GM19463 (cell line): ENCODE measurements around the gene POT1.
"Not testable (repeated sequence)": the region's sequence is repeated elsewhere in the genome, so short reads cannot be mapped to it uniquely, and the experiment has no call there.

ENCODE experiments used
- ATAC-seq: cut with Tn5 transposase; IDR thresholded peaks from one replicate; pipeline ENCODE4 v1.9.1; 2021; ENCODE audit warnings: mild to moderate bottlenecking, moderate library complexity; ENCODE audit not compliant: unreplicated experiment

The POT1 gene, protein sequence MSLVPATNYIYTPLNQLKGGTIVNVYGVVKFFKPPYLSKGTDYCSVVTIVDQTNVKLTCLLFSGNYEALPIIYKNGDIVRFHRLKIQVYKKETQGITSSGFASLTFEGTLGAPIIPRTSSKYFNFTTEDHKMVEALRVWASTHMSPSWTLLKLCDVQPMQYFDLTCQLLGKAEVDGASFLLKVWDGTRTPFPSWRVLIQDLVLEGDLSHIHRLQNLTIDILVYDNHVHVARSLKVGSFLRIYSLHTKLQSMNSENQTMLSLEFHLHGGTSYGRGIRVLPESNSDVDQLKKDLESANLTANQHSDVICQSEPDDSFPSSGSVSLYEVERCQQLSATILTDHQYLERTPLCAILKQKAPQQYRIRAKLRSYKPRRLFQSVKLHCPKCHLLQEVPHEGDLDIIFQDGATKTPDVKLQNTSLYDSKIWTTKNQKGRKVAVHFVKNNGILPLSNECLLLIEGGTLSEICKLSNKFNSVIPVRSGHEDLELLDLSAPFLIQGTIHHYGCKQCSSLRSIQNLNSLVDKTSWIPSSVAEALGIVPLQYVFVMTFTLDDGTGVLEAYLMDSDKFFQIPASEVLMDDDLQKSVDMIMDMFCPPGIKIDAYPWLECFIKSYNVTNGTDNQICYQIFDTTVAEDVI

DNA sequence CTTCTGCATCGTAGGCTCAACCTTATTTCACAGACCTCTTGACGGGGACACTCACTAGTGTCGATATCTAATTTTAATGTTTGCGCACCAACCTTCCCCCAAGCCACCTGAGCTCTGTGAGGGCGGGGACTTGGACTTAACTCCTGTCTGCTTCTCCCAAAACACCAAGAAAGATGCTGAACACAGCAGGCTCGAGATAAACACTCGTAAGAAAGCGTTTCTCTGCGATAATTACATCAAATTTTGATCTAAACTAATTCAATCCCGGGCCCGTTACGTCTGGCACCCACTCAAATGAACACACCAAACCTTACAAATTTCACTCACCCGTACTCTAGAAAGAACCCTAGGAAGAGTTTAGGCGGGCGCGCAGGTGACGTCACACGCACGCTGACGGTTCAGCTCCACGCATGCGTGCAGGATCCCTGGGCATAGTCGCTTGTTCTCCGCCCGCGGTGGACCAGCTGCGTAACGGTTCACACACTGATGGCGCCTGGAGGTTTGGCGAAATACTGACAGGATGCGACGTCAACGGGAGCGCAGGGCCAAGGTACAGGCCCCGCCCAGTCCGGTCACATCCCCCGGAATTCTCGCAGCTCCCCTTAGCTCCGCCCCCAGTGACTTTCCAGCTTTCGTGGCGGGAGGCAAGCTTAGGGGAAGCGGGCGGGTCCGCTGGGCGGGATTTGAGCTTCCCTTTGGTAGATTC, at the start of gene POT1:
POT1 (minus strand) TSS at position 359 of the 706 bp plus-strand sequence. CDS start 32,652 bp downstream, outside the sequence.
- ATAC-seq: peak; percentile 99

DNA sequence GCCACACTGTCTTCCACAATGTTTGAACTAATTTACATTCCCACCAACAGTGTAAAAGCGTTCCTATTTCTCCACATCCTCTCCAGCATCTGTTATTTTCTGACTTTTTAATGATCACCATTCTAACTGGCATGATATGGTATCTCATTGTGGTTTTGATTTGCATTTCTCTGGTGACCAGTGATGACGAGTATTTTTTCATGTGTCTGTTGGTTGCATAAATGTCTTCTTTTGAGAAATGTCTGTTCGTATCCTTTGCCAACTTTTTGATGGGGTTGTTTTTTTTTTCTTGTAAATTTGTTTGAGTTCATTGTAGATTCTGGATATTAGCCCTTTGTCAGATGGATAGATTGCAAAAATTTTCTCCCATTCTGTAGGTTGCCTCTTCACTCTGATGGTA, 45.5 kb upstream of the POT1 start:
- ATAC-seq: not testable (repeated sequence)

DNA sequence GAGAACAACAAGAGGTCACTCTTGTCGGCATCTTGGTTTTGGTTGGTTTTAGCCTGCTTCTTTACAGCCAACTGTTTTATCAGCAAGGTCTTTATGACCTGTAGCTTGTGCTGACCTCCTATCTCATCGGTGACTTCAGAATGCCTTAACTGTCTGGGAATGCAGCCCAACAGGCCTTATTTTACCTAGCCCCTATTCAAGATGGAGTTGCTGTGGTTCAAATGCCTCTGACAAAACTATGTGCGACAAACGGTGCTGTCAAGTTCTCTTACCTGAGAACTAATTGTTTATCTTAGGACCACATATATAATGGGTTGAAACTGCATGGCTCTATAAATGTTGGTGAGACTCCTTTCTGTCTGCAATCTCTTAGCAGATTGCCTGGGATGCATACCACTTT, 35.9 kb upstream of the POT1 start:
- ATAC-seq: no peak

DNA sequence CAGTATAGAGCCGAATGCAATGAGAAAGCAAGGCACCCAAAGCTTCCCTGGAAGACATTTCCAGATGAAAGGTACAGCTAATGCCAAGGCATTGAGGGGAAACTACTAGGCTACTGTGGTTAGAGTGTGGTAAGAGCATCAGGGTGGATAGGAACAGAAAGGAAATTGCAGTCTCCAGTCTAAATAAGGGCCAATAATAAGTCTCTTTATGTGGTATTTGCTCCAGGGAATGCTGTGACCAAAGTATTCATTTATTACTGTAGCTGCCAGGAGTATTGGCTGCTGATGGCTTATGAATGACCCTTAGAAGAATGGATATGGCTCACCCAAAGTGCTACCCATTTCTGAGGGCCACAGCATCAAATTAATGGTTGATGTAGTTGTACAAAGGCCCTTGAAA, 30.1 kb upstream of the POT1 start:
- no peak for ATAC-seq

DNA sequence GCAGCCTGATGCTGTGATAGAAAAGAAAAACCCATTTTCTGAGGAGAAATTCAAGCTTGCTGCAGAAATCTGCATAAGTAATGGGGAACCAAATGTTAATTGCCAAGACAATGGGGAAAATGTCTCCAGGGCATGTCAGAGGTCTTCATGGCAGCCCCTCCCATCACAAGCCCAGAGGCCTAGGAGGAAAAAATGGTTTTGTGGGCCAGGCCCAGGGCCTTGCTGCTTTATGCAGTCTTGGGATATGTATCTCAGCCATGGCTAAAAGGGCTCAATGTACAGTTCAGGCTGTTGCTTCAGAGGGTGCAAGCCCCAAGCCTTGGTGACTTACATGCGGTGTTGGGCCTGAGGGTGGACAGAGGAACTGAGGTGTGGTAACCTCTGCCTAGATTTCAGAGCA, 28.3 kb upstream of the POT1 start:
- ATAC-seq: not testable (repeated sequence)

DNA sequence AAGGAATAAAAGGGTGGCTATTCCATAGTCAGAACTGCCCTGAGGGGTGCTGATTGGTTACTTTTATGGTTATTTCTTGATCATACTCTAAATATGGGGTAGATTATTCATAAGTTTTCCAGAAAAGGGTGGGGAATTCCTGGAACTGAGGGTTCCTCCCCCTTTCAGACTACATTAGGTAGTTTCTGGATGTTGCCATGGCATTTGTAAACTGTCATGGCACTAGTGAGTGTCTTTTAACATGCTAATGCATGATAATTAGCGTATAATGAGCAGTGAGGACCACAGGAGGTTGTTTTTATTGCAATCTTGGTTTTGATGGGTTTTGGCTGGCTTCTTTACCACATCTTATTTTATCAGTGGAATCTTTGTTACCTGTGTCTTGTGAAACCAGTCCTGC, 26.5 kb upstream of the POT1 start:
- ATAC-seq: no peak

DNA sequence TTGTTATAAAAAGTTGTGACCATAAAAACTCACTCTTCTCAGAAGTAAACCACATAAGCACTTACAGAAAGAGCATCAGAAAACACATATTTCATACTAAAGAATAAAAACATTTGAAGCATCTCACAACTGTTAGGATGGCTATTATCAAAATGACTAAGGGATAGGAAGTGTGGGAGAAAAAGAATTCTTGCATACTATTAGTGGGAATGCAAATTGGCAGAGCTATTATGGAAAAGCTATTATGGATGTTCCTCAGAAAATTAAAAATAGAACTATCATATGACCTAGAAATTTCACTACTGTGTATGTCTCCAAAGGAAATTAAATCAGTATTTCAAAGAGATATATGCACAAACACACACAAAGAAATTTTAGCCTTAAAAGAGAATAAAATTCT, 25.2 kb upstream of the POT1 start:
- no peak for ATAC-seq

DNA sequence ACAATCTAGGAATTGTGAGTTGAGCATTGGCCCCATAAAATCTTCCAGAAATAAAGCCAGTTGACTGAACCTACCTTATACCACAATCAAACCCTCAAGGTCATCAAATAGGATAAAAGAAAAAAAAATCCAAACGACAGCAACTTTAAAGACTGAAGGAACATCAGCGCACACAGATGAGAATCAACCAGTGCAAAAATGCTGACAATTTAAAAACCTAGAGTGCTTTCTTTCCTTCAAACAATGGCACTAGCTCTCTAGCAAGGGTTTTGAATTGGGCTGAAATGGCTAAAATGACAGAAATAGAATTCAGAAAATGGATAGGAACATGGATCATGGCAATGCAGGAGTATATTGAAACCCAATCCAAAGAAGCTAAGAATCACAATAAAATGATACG, 16.1 kb upstream of the POT1 start:
- no peak for ATAC-seq

DNA sequence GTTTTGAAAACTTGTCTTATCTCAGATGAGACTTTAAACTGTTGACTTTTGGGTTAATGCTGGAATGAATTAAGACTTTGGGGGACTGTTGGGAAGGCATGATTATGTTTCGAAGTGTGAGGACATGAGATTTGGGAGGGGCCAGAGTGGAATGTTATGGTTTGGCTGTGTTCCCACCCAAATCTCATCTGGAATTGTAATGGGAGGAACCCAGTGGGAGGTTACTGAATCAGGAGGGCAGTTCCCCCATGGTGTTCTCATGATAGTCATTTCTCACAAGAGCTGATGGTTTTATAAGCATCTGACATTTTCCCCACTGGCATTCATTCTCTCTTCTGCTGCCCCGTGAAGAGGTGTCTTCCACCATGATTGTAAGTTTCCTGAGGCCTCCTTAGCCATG, 13.8 kb upstream of the POT1 start:
- no peak for ATAC-seq

DNA sequence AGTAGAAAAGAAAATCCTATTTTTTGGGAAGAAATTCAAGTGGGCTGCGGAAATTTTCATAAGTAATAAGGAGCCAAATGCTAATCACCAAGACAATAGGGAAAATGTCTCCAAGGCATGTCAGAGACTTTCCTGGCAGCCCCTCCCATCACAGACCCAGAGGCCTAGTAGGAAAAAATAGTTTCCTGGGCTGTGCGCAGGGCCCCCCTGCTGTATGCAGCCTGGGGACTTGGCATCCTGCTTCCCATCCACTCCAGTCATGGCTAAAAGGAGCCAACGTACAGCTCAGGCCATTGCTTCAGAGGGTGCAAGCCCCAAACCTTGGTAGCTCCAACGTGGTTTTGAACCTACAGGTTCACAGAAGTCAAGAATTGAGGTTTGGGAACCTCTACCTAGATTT, 12.8 kb upstream of the POT1 start:
- ATAC-seq: no peak

DNA sequence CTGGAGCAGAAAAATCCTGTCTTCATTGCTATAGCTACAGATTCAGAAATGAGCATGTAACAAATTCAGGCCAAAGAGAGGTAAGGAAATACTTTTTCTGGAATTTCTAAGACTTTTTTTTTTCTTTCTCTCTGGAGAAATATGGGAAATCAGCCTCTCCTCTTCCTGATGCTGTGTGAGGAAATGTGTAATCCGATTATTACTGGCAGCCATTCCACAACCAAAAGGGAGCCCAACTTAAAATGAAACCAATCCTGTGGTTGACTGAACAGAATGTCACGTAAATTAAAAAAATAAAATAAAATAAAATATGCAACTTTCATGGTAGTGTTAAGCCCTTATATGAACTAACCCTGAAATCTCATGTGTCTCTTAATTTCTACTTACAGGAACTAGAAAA, 10.7 kb upstream of the POT1 start:
- ATAC-seq: no peak

DNA sequence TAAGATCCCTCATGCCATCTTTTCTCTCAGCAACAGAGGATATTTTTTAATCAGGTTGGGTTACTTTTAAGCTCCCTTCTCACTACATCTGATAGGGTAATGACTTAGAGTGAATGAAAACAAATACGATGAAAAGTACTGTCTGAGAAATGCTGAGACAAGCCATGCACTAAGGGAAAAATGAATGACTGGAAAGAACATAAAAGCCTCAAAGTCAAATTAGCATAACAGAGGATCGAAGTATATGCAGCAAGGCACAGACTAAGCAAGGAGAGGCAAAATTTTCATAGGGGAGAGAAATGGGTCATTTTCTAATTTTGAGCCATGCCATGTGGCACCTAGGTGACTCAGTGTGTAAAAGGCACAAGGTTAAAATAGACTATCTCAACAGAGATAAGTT, 8.5 kb upstream of the POT1 start:
- ATAC-seq: no peak

DNA sequence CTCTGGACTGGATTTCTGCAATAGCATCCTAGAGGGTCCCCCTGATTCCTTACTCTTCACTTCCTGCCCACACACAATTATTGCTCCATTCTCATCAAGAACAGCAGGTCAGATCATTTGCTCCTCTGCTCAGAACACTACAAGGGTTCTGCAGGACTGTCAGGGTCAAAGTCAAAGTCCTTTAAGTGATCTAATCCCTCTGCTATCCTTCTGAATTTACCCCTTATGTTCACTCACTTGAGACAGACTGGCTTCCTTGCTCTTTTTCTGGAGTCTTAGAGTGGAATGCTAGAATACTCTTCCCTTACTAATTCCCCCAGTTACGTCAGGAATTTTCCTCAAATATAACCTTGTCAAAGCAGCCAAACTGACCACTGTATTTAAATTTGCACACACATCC, 7.5 kb upstream of the POT1 start:
- no peak for ATAC-seq

DNA sequence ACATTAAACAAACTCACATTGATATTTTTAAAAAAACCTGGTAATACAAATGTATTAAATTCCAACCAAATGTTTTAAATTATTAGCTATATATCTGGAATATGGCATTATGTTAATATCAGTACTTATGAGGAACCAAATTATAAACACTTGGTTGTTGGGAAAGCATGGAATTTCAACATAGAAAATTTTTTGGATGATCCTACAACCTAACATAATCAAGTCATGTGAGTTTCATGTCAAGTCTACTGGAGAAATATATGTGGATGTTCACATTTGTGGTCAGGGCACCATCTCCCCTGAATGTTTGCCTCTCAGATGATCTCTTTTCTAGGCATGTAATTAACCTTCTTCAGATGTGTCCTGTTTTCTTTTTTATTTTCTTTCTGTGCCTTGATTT, 5.2 kb upstream of the POT1 start:
- ATAC-seq: no peak

DNA sequence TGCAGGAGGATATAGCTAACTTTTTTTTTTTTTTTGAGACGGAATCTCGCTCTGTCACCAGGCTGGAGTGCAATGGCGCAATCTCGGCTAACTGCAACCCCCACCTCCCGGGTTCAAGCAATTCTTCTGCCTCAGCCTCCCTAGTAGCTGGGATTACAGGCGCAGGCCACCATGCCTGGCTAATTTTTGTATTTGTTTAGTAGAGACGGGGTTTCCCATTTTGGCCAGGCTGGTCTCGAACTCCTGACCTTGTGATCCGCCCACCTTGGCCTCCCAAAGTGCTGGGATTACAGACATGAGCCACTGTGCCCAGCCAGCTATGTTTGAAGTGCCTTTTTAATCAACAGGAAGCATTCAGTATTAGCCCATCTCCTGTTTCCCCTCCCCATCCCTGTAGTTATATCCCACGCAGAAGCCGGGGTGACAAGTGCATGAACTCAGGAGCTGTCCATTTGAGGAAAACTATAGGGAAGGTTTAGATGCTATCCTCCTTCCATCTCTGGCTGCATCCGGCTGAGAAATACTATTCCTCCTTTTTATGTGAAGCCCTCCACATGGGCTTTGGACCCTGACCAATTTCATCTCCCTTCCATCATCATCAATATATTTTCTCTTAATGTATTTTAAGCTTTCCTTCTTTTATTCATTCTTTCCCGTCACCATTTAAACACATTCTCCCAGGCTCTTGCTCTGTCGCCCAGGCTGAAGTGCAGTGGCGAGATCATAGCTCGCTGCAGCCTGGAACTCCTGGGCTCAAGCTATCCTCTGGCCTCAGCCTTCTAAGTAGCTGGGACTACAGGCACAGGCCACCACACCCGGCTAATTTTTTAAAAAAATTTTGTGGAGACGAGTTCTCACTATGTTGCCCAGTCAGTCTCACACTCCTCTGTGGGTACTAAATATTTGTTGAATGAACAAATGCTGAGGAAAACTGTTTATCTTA, 1.3 kb upstream of the POT1 start:
- no peak for ATAC-seq

DNA sequence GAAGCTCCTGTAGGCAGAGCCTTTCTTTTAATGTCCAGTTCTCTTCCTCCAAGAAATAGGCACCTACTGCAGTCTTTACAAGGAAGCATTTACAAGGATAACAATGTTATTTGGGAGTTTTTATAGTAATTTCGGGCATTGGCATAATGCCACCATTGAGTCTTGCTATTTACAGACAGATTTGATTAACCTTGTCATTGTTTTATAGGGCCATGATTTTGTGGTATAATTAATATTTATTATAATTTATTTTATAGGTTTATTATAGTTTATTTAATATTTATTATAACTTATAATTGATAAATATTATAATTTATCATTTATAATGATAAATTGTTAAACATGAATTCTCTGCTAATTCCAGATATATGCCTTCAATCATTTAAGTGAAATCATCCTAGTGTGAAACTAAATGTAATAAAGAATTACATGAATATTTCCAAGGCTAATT, 573 bp upstream of the POT1 start:
- peak; percentile 0 for ATAC-seq

DNA sequence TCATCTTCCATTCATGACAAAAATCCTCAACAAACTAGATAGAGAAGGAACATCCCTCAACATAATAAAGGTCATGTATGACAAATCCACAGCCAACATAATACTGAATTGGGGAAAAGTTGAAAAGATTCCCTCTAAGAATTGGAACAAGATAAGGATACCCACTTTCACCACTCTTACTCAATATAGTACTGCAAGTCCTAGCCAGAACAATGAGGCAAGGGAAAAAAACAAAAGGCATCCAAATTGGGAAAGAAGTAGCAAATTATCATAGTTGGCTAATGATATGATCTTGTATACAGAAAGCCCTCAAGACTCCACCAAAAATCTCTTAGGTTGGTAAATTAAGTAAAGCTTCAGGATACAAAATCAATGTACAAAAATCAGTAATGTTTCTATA, 4.7 kb downstream of the POT1 start:
- no peak for ATAC-seq

DNA sequence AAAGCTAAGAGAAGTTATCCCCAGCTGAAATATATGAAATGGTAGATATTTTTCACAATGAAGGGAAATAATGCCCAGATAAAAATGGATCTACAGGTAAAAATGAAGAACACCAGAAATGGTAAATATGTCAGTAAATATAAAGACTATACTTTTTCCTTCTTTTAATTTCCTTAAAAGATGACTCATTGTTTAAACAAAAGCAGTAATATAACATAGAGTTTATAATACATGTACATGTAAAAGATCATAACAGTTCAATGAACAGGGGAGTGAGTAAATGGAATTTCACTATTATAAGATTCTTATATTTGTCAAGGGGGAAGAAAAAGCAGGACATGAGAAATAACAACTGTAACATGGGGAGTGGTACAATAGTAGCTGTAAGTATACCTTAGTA, 7.4 kb downstream of the POT1 start:
- ATAC-seq: no peak

DNA sequence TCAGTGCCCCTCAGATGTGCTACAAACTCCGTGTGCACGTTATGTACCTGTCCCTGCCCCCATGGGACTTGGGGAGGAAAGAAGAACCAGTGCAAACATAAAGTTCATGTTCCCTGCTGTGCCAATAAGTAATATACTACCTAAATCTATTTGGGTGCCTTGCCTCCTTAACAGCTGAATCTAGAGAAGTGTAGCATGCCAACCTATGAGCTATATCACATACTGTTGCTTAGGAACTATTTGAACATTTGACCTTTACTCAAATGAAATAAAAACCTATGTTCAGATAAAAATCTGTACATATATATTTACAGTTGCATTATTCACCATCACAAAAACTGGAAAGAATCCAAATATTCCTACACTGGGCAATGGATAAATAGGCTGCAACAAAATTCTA, 9.8 kb downstream of the POT1 start:
- ATAC-seq: no peak

DNA sequence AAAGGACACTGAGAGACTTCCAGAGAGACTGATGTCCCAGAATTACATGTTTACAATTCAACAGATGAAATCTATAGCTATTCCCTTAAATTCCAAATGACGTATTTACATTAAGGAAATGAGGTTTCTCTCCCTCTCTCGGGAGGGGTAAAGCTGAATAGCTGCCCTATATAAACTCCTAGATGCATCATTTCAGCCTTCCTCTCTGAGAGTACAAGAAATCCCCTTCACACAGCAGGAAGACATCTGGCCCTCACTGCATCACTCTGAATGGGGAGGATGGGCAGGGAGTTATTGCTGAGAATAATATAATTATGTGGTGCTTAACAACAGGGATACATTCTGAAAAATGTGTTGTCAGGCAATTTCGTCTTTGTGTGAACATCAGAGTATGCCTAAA, 11.0 kb downstream of the POT1 start:
- ATAC-seq: peak; percentile 84

DNA sequence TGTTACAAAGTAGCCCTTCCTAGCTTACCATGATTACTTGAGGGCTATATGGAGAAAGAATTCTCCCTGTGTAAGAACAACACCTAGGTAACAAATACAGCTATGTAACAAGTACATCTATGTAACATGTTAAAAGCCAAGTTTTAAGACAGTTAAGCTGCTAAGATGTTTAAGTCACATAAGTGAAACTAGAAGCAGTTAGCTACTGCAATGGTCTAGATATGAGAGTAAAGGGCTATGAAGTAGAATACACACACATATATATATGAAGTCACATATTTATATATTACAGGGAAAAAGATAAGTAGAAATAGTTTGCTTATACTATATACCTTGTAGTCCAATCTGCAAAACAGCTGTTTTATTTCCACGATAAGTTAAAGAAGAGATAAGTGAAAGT, 14.4 kb downstream of the POT1 start:
- peak; percentile 23 for ATAC-seq
